IMR-90 (cell line): ENCODE results near the gene VDAC1. TPM values are rescaled to one million over a fixed set of nuclear protein-coding genes. Genes with fewer than 3 reads are reported as not detected.

Source experiments
- ATAC-seq: fragments of 200-7000 bp; cut with Tn5 transposase; 2 replicates; pipeline ENCODE4 v1.9.1; 2020; ENCODE audit warnings: low read depth, mild to moderate bottlenecking, moderate library complexity
- BruUV-seq: library from RNA; stranded (reverse); fragments of 400-500 nt; replicated peaks from 2 replicates; lab custom pipeline; 2021; lab: Mats Ljungman, UMichigan
- CTCF ChIA-PET: fragments of 300-600 bp; formaldehyde crosslinking; extraction: SDS; loops from one replicate; lab custom pipeline; 2021; ENCODE audit warnings: antibody characterized with exemption; lab: Yijun Ruan, JAX
- POLR2A ChIA-PET: fragments of 300-600 bp; sonication (Branson Sonifier 250); formaldehyde crosslinking; loops from one replicate; lab custom pipeline; 2022; ENCODE audit warnings: antibody characterized with exemption; ENCODE audit not compliant: unreplicated experiment; lab: Charles Lee
- DNase-seq: peaks from one replicate; pipeline ENCODE4 v3.0.0; 2013
- H2AFZ ChIP-seq: replicated peaks from 2 replicates; pipeline ENCODE3; 2013; ENCODE audit warnings: low read length, mild to moderate bottlenecking; ENCODE audit not compliant: poor library complexity
- H2AK5ac ChIP-seq: 2 replicates; pipeline ENCODE4 v1.6.1; 2013; ENCODE audit warnings: low read depth, low read length, inconsistent platforms
- H2AK9ac ChIP-seq: replicated peaks from 2 replicates; pipeline ENCODE3; 2013; ENCODE audit warnings: mild to moderate bottlenecking, low read depth, low read length, moderate library complexity; ENCODE audit not compliant: poor library complexity
- H2BK120ac ChIP-seq: 2 replicates; pipeline ENCODE4 v1.6.1; 2013; ENCODE audit warnings: low read depth, low read length, inconsistent platforms
- H2BK15ac ChIP-seq: 3 replicates; pipeline ENCODE4 v1.6.1; 2013; ENCODE audit warnings: low read depth, low read length, inconsistent platforms
- H2BK20ac ChIP-seq: 2 replicates; pipeline ENCODE4 v1.6.1; 2013; ENCODE audit warnings: low read depth, mild to moderate bottlenecking, inconsistent platforms, low read length, moderate library complexity
- H2BK5ac ChIP-seq: 2 replicates; pipeline ENCODE4 v1.6.1; 2013; ENCODE audit warnings: mild to moderate bottlenecking, low read depth, low read length, inconsistent platforms; ENCODE audit not compliant: poor library complexity, severe bottlenecking
- H3K14ac ChIP-seq: replicated peaks from 2 replicates; pipeline ENCODE4 v1.6.1; 2013; ENCODE audit warnings: low read depth, low read length, inconsistent platforms
- H3K18ac ChIP-seq: 2 replicates; pipeline ENCODE4 v1.6.1; 2013; ENCODE audit warnings: low read depth, low read length, control low read depth
- H3K23ac ChIP-seq: 2 replicates; pipeline ENCODE4 v1.6.1; 2013; ENCODE audit warnings: low read depth, low read length, inconsistent platforms
- H3K27ac ChIP-seq: 2 replicates; pipeline ENCODE4 v1.5.1; 2013; ENCODE audit warnings: mild to moderate bottlenecking, control low read depth, low read length; ENCODE audit not compliant: insufficient read depth
- H3K27me3 ChIP-seq: 2 replicates; pipeline ENCODE4 v1.6.1; 2013; ENCODE audit warnings: low read length; ENCODE audit not compliant: control insufficient read depth, insufficient read depth
- H3K36me3 ChIP-seq: 2 replicates; pipeline ENCODE4 v1.6.1; 2013; ENCODE audit warnings: low read length, mixed read lengths; ENCODE audit not compliant: control insufficient read depth, insufficient read depth
- H3K4ac ChIP-seq: 2 replicates; pipeline ENCODE4 v1.6.1; 2013; ENCODE audit warnings: low read depth, low read length, inconsistent platforms
- H3K4me1 ChIP-seq: 2 replicates; pipeline ENCODE4 v1.6.1; 2013; ENCODE audit warnings: low read length, mixed read lengths; ENCODE audit not compliant: control insufficient read depth, insufficient read depth
- H3K4me2 ChIP-seq: 2 replicates; pipeline ENCODE4 v1.6.1; 2013; ENCODE audit warnings: low read depth, mild to moderate bottlenecking, control low read depth, low read length, moderate library complexity
- H3K4me3 ChIP-seq: 2 replicates; pipeline ENCODE4 v1.5.1; 2013; ENCODE audit warnings: low read depth, mild to moderate bottlenecking, control low read depth, low read length, moderate library complexity; ENCODE audit not compliant: insufficient read depth
- H3K56ac ChIP-seq: 2 replicates; pipeline ENCODE4 v1.6.1; 2013; ENCODE audit warnings: low read length, inconsistent platforms; ENCODE audit not compliant: insufficient read depth; ENCODE audit errors: extremely low read depth
- H3K79me1 ChIP-seq, 2 experiments: 2 replicates each; pipeline ENCODE4 v1.6.1; 2013; ENCODE audit warnings: low read length in 2 of 2, inconsistent platforms in 1 of 2, low read depth in 1 of 2
- H3K9ac ChIP-seq: 2 replicates; pipeline ENCODE4 v1.6.1; 2013; ENCODE audit warnings: low read depth, low read length, control low read depth
- H3K9me1 ChIP-seq: 2 replicates; pipeline ENCODE4 v1.6.1; 2013; ENCODE audit warnings: low read length, inconsistent platforms; ENCODE audit not compliant: insufficient read depth
- H3K9me3 ChIP-seq: 2 replicates; pipeline ENCODE4 v1.6.1; 2013; ENCODE audit warnings: low read length; ENCODE audit not compliant: control insufficient read depth, insufficient read depth
- H4K20me1 ChIP-seq: 2 replicates; pipeline ENCODE4 v1.6.1; 2013; ENCODE audit warnings: low read length, inconsistent platforms; ENCODE audit not compliant: insufficient read depth
- H4K5ac ChIP-seq: 2 replicates; pipeline ENCODE4 v1.6.1; 2013; ENCODE audit warnings: mild to moderate bottlenecking, low read depth, low read length, control low read depth
- H4K8ac ChIP-seq, 2 experiments: 2 replicates each; pipeline ENCODE4 v1.6.1; 2013; ENCODE audit warnings: low read depth in 2 of 2, low read length in 2 of 2, control low read depth in 1 of 2, inconsistent platforms in 1 of 2
- H4K91ac ChIP-seq: 2 replicates; pipeline ENCODE4 v1.6.1; 2013; ENCODE audit warnings: low read depth, low read length, inconsistent platforms; ENCODE audit not compliant: insufficient read depth
- MXI1 ChIP-seq: IDR thresholded peaks from 2 replicates; pipeline ENCODE4 v1.6.1; 2012; ENCODE audit warnings: low read depth, mild to moderate bottlenecking, low read length, moderate library complexity, borderline replicate concordance
- POLR2A ChIP-seq: IDR thresholded peaks from 2 replicates; pipeline ENCODE4 v1.6.1; 2012; ENCODE audit warnings: mild to moderate bottlenecking, low read depth, low read length
- SMC3 ChIP-seq: fragments of 150-350 bp; IDR thresholded peaks from 2 replicates; pipeline ENCODE4 v1.6.1; 2016; ENCODE audit warnings: low read depth, mild to moderate bottlenecking, antibody characterized with exemption, low read length, moderate library complexity
- USF2 ChIP-seq: fragments of 150-350 bp; IDR thresholded peaks from 2 replicates; pipeline ENCODE4 v1.6.1; 2017; ENCODE audit warnings: mild to moderate bottlenecking, antibody characterized with exemption, low read length, low read depth
- WGBS, 2 experiments: methylation state at CpG; one replicate each; pipeline versions ENCODE4 v1.1.5 to v1.1.7; 2013; ENCODE audit warnings: missing lambda C conversion rate in 2 of 2; ENCODE audit not compliant: insufficient read length in 1 of 2; ENCODE audit errors: extremely low coverage in 2 of 2; 5-methylcytosine and 5-hydroxymethylcytosine counted together
- dilution Hi-C: fragments of 300-500 bp; cut with HindIII; formaldehyde crosslinking; loops from one replicate; pipeline ENCODE4 v1.14.3; 2018; ENCODE audit warnings: low sequenced_read_pairs; ENCODE audit not compliant: unreplicated experiment
- in situ Hi-C: fragments of 300-500 bp; cut with MboI; formaldehyde crosslinking; loops from 3 replicates; pipeline ENCODE4 v1.14.3; 2019; ENCODE audit warnings: low sequenced_read_pairs, inconsistent platforms, mixed read lengths
- intact Hi-C: fragments of 100-400 bp; cut with micrococcal nuclease; formaldehyde crosslinking; loops from 2 replicates; pipeline ENCODE4 v1.10.0; 2022
- polyA plus RNA-seq, 3 experiments: library from polyadenylated mRNA; depleted of rRNA; stranded (reverse); fragments of >200 nt; gene quantifications; 2 replicates each; pipeline ENCODE4 v1.2.3, GENCODE V29; 2012; ENCODE audit warnings: low replicate concordance in 1 of 3
- total RNA-seq: library from RNA; depleted of rRNA; stranded (reverse); fragments of >200 nt; gene quantifications from 2 replicates; pipeline ENCODE4 v1.2.3, GENCODE V29; 2012

Gene VDAC1
- total and polyA plus RNA-seq, 2 of the 4 experiments (the other 2 are of a cell fraction), result 289 to 365 TPM

GRCh38 chr5:133928587-133929393 is 76.0 kb downstream of the VDAC1 start:
- Histone ChIP-seq H3K36me3 (no peaks in the 10 kb centered on the region), H2BK120ac (no peak overlapping the region), H3K27me3 (peaks cover 45% of the 10 kb centered on the region), H3K9ac (no peak overlapping the region), H3K9me3 (no peaks in the 10 kb centered on the region), H2BK15ac (no peak overlapping the region), H3K56ac (no peak overlapping the region), H2BK5ac (no peak overlapping the region), H3K4me2 (no peak overlapping the region), H2AK9ac (no peak overlapping the region), H4K91ac (no peak overlapping the region), H3K27ac (no peak overlapping the region), H3K4ac (no peak overlapping the region), H2BK20ac (no peak overlapping the region), H3K14ac (no peak overlapping the region), H3K9me1 (peaks cover 4% of the 10 kb centered on the region), H3K79me1 (no peaks in the 10 kb centered on the region), H4K5ac (no peak overlapping the region), H3K4me3 (no peak overlapping the region), H4K20me1 (no peaks in the 10 kb centered on the region), H2AK5ac (no peak overlapping the region), H4K8ac (no peak overlapping the region), H3K18ac (no peak overlapping the region), H3K4me1 (peaks cover 6% of the 10 kb centered on the region; the same call in 1 of the 2 replicates), H2AFZ (no peak overlapping the region), H3K23ac (no peak overlapping the region)
- dilution Hi-C loops (no loop called here), intact Hi-C loops (no loop called here), in situ Hi-C loops (no loop called here)
- WGBS, 2 experiments, result 100% methylated on average over 1 of the region's 9 CpGs; no CpG with 5 or more reads in 1 of the 2 experiments
- no peak for TF ChIP-seq USF2
- TF ChIP-seq MXI1, result no peak
- no peak for TF ChIP-seq POLR2A
- TF ChIP-seq SMC3, result no peak
- ChIA-PET CTCF (interaction anchor here (0.7 kb wide), 1 partner anchor 21 kb away, joined by 3 read pairs; no protein-coding TSS in a partner anchor), POLR2A (no interaction called here)
- no TSS peak for BruUV-seq
- DNase-seq (no peak), ATAC-seq (no peak)
